Naive thymus-derived CD8-positive, alpha-beta T cell (primary cell): ENCODE data around the gene PITX1. TPM values are rescaled to one million over a fixed set of nuclear protein-coding genes. Genes with fewer than 3 reads are reported as not detected.

Experiments
- ATAC-seq, 2 donors: fragments of 150-1000 bp; cut with Tn5 transposase in 1 of 2; sonication (Bioruptor Pico), chemical (Tn5 transposase) in 1 of 2; 1 replicate in 1 of 2; 2 replicates in 1 of 2; pipeline ENCODE4 v1.10.0; 2021; ENCODE audit warnings: mild to moderate bottlenecking in 2 of 2, moderate library complexity in 2 of 2
- POLR2A ChIA-PET: fragments of 350-600 bp; sonication (Branson Sonifier 250); formaldehyde crosslinking; loops from one replicate; lab custom pipeline; 2021; ENCODE audit warnings: antibody characterized with exemption; lab: Charles Lee
- DNase-seq, 10 donors: peaks; one replicate each; pipeline versions ENCODE4 v3.0.0 to v3.0.0-alpha.2; 2020 to 2022
- H3K27ac Mint-ChIP-seq, 10 donors: one replicate each; pipeline ENCODE4 v1.8.0; 2020 to 2022; ENCODE audit warnings: mild to moderate bottlenecking in 10 of 10, mixed read lengths in 10 of 10, moderate library complexity in 4 of 10, inconsistent platforms in 1 of 10
- H3K27me3 Mint-ChIP-seq, 5 donors: one replicate each; pipeline ENCODE4 v1.8.0; 2021 to 2022; ENCODE audit warnings: mixed read lengths in 5 of 5
- H3K36me3 Mint-ChIP-seq, 3 donors: one replicate each; pipeline ENCODE4 v1.8.0; 2020 to 2022; ENCODE audit warnings: mixed read lengths in 3 of 3, mild to moderate bottlenecking in 2 of 3, inconsistent platforms in 1 of 3
- H3K4me1 Mint-ChIP-seq, 4 donors: one replicate each; pipeline ENCODE4 v1.8.0; 2021 to 2022; ENCODE audit warnings: mixed read lengths in 4 of 4
- H3K4me3 Mint-ChIP-seq, 10 donors: one replicate each; pipeline ENCODE4 v1.8.0; 2020 to 2022; ENCODE audit warnings: mild to moderate bottlenecking in 10 of 10, mixed read lengths in 10 of 10, moderate library complexity in 6 of 10, inconsistent platforms in 1 of 10
- H3K9me3 Mint-ChIP-seq, 9 donors: one replicate each; pipeline ENCODE4 v1.8.0; 2020 to 2022; ENCODE audit warnings: mixed read lengths in 9 of 9, mild to moderate bottlenecking in 3 of 9, inconsistent platforms in 1 of 9, moderate library complexity in 1 of 9
- polyA plus RNA-seq, 3 donors: library from polyadenylated mRNA; unstranded; fragments of 300-500 nt; fragmentation: Illumina TruSeq; gene quantifications; one replicate each; pipeline ENCODE4 v1.2.3, GENCODE V29; 2021
- total RNA-seq, 8 experiments: library from RNA in 2 of 8; stranded (reverse) in 2 of 8; gene quantifications; one replicate each; pipeline ENCODE4 v1.2.3 and lab custom pipeline; 2021 to 2026

The PITX1 gene
- total and polyA plus RNA-seq, 5 experiments from 2014 or later, result not detected

GRCh38 chr5:135058331-135058732 lies 24.3 kb upstream of the PITX1 start:
- H3K36me3 Mint-ChIP-seq, result no peaks in the 10 kb centered on the region
- no peak overlapping the region for H3K27ac Mint-ChIP-seq
- H3K4me1 Mint-ChIP-seq, result peaks cover 0 to 11% (median 3%) of the 10 kb centered on the region in 4 donors
- no peaks in the 10 kb centered on the region for H3K9me3 Mint-ChIP-seq
- H3K27me3 Mint-ChIP-seq, result peaks cover 11 to 63% (median 13%) of the 10 kb centered on the region in 5 donors
- H3K4me3 Mint-ChIP-seq, result no peak overlapping the region
- no peak for ATAC-seq
- POLR2A ChIA-PET, result no interaction called here
- DNase-seq, result no peak

DNA sequence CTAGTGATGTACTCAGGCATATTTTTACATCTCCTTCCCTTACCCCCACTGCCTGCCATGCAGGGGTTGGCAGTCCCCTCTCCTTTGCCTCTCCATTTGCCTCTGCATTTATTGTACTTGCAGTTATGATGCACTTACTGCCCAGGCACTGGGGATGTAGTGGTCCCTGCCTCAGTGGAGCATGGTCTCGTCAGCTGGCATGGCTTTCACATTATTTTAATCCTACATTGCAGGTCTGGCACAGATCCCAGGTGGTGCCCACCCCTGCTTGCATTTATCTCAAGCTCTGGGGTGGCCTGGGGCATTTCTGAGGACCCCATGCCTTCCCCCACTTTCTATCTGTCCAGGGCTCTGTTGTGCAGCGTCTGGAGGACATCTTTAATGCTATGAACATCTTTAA lies 23.2 kb upstream of the PITX1 start:
- Mint-ChIP-seq H3K27me3 (peaks cover 14 to 74% (median 23%) of the 10 kb centered on the region in 5 donors), H3K4me3 (no peak overlapping the region), H3K9me3 (no peaks in the 10 kb centered on the region), H3K4me1 (peaks cover 0 to 21% (median 5%) of the 10 kb centered on the region in 4 donors), H3K36me3 (no peaks in the 10 kb centered on the region), H3K27ac (no peak overlapping the region)
- no peak for DNase-seq
- no peak for ATAC-seq
- POLR2A ChIA-PET, result no interaction called here

- peaks cover 0 to 26% (median 5%) of the 10 kb centered on the region in 4 donors for H3K4me1 Mint-ChIP-seq
- POLR2A ChIA-PET, result no interaction called here
- no peak overlapping the region for H3K27ac Mint-ChIP-seq
- ATAC-seq (no peak), DNase-seq (no peak)
- no peaks in the 10 kb centered on the region for H3K36me3 Mint-ChIP-seq
- no peaks in the 10 kb centered on the region for H3K9me3 Mint-ChIP-seq
- no peak overlapping the region for H3K4me3 Mint-ChIP-seq
- peaks cover 17 to 80% (median 30%) of the 10 kb centered on the region in 5 donors for H3K27me3 Mint-ChIP-seq
Measured at GRCh38 chr5:135056316-135057030, 22.4 kb upstream of the PITX1 start.

DNA sequence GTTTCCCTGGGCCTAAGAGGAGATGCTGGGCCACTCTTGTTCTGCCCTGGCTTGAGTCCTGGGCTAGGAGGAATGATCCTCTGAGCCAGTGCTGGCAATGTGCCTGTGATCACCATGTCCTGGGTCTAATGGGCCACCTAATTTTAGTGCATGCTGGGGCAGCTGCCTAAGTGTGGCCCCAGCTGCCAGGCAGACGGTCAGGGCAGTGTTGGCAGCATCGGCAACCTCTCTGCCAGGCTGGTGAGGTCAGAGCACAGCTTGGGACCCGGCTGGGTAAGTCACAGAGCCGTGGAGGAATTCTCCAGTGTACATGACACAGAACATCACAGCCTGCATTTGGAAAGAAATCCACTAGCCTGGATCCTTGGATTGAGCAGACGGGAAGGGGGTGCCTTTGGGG lies 21.4 kb upstream of the PITX1 start:
- DNase-seq (no peak), ATAC-seq (no peak)
- Mint-ChIP-seq H3K4me1 (peaks cover 2 to 26% (median 7%) of the 10 kb centered on the region in 4 donors), H3K27me3 (peaks cover 25 to 81% (median 40%) of the 10 kb centered on the region in 5 donors), H3K27ac (no peak overlapping the region), H3K9me3 (no peaks in the 10 kb centered on the region), H3K4me3 (no peak overlapping the region), H3K36me3 (no peaks in the 10 kb centered on the region)
- POLR2A ChIA-PET, result no interaction called here

- H3K27me3 Mint-ChIP-seq, result peaks cover 30 to 89% (median 46%) of the 10 kb centered on the region in 5 donors
- POLR2A ChIA-PET, result no interaction called here
Measured at GRCh38 chr5:135054546-135054945, 20.5 kb upstream of the PITX1 start.

DNA sequence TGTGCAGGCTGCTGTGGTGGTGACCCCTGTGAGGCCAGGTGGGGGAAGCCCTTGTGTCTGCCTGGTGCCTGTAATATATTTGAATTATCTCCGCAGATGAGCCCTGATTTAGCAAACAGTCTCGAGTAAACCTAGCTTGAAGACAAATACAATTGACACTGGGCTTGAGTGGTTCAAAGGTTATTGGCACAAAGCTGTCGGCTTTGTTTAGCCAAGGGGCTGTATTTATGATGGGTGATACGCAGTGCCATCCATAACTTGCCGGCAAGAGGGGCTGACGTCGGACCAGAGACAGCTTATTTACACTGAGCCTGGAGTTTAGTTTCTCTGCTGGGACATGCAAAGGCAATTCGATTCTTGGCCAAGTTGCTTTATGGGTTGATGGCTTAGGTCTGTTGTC lies 20.0 kb upstream of the PITX1 start:
- H3K4me3 Mint-ChIP-seq, result no peak overlapping the region
- H3K27me3 Mint-ChIP-seq, result peaks cover 31 to 94% (median 48%) of the 10 kb centered on the region in 5 donors
- no peaks in the 10 kb centered on the region for H3K9me3 Mint-ChIP-seq
- ATAC-seq, result no peak
- DNase-seq, result no peak
- POLR2A ChIA-PET, result no interaction called here
- H3K4me1 Mint-ChIP-seq, result peaks cover 4 to 30% (median 7%) of the 10 kb centered on the region in 4 donors
- H3K36me3 Mint-ChIP-seq, result no peaks in the 10 kb centered on the region
- H3K27ac Mint-ChIP-seq, result no peak overlapping the region

More at GRCh38 chr5:135054546-135054945, 20.5 kb upstream of the PITX1 start:
- no peaks in the 10 kb centered on the region for H3K9me3 Mint-ChIP-seq
- H3K27ac Mint-ChIP-seq, result no peak overlapping the region
- peaks cover 4 to 29% (median 7%) of the 10 kb centered on the region in 4 donors for H3K4me1 Mint-ChIP-seq
- no peaks in the 10 kb centered on the region for H3K36me3 Mint-ChIP-seq
- no peak for ATAC-seq
- no peak for DNase-seq
- H3K4me3 Mint-ChIP-seq, result no peak overlapping the region

DNA sequence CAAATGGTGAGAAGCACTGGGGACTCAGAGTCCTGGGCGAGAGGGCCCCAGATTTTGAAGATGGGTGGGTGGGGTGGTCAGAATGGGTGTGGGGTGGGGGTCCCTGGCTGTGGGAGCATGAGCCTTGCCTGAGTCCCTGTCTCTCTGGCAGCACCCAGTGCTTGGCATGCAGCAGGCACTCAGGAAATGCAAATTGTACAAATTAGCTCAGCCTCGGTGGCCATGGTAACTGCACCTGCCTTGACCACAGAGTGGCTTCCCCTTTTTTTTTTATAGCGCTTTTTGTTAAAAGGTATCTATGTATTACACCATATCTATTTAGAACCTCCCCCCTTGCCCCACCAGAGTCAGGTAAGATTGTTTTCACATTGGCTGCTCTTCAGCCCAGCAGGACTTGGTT lies 19.2 kb upstream of the PITX1 start:
- DNase-seq (peak in 1 of 10 donors; percentile 20), ATAC-seq (peak; percentile 37 to 40)
- H3K4me1 Mint-ChIP-seq, result peaks cover 4 to 30% (median 7%) of the 10 kb centered on the region in 4 donors
- no peak overlapping the region for H3K27ac Mint-ChIP-seq
- no peaks in the 10 kb centered on the region for H3K36me3 Mint-ChIP-seq
- no peaks in the 10 kb centered on the region for H3K9me3 Mint-ChIP-seq
- POLR2A ChIA-PET, result no interaction called here
- peaks cover 31 to 94% (median 50%) of the 10 kb centered on the region in 5 donors for H3K27me3 Mint-ChIP-seq
- peak overlapping the region in 1 of 10 donors; percentile 47 for H3K4me3 Mint-ChIP-seq

GRCh38 chr5:135052511-135053145 lies 18.6 kb upstream of the PITX1 start:
- no peak for ATAC-seq
- Mint-ChIP-seq H3K27me3 (peaks cover 32 to 94% (median 53%) of the 10 kb centered on the region in 5 donors), H3K36me3 (no peaks in the 10 kb centered on the region), H3K27ac (no peak overlapping the region), H3K4me1 (peaks cover 4 to 30% (median 7%) of the 10 kb centered on the region in 4 donors), H3K4me3 (no peak overlapping the region), H3K9me3 (no peaks in the 10 kb centered on the region)
- DNase-seq, result no peak
- POLR2A ChIA-PET, result no interaction called here

GRCh38 chr5:135051872-135052271 lies 17.8 kb upstream of the PITX1 start:
- no peaks in the 10 kb centered on the region for H3K36me3 Mint-ChIP-seq
- POLR2A ChIA-PET, result no interaction called here
- H3K27me3 Mint-ChIP-seq, result peaks cover 35 to 95% (median 60%) of the 10 kb centered on the region in 5 donors

DNA sequence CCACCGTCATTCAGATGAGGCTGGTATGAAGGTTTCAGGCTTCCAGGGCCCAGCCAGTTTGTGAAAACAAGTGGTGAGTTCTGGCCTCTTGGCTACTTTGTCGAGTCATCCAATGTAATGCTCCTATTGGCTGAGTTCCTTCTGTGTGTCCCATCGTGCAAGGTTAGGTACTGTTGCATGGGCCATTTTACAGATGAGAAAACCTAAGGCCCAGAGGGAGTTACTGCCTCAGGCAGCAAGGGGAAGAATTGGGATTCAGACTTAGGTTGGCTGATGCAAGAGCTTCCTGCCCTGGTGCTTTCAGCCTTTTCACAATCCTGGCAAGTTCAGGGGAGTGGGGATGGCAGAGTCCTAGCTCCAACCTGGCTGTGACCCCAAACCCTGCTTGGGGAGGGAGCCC lies 17.4 kb upstream of the PITX1 start:
- H3K9me3 Mint-ChIP-seq, result no peaks in the 10 kb centered on the region
- DNase-seq, result no peak
- no peaks in the 10 kb centered on the region for H3K36me3 Mint-ChIP-seq
- peaks cover 35 to 95% (median 62%) of the 10 kb centered on the region in 5 donors for H3K27me3 Mint-ChIP-seq
- no peak overlapping the region for H3K27ac Mint-ChIP-seq
- ATAC-seq, result no peak
- POLR2A ChIA-PET, result no interaction called here
- no peak overlapping the region for H3K4me3 Mint-ChIP-seq
- peaks cover 4 to 30% (median 7%) of the 10 kb centered on the region in 4 donors for H3K4me1 Mint-ChIP-seq

More at GRCh38 chr5:135051872-135052271, 17.8 kb upstream of the PITX1 start:
- peaks cover 4 to 30% (median 7%) of the 10 kb centered on the region in 4 donors for H3K4me1 Mint-ChIP-seq
- DNase-seq (no peak), ATAC-seq (no peak)
- H3K27ac Mint-ChIP-seq, result no peak overlapping the region
- H3K9me3 Mint-ChIP-seq, result no peaks in the 10 kb centered on the region
- H3K4me3 Mint-ChIP-seq, result no peak overlapping the region

DNA sequence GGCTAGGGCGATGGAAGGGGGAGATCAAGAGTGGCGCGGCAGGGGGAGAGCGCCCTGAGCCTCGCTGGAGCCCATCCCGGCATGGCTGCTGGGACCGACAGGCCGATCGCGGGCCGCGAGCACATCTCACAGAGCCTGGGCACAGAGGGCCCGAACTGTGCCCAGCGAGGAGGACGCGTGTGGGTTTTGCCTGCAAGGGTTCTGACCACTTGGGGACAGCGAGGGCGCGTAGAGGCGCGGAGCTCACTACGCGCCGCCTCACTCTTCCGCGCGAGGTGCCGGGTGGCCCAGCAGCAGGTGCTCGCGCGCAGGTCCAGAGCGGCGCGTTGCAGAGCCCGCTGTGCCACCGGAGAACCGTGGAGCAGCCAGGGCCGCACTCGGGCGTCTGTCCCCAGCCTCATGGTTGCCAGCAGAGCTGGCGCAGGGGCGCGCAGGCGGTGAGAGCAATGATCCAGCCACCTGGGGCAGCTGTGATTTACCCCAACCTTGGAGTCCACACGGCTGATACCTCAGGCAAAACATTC lies 16.3 kb upstream of the PITX1 start:
- DNase-seq (no peak), ATAC-seq (no peak)
- H3K4me3 Mint-ChIP-seq, result no peak overlapping the region
- H3K36me3 Mint-ChIP-seq, result no peaks in the 10 kb centered on the region
- peaks cover 34 to 95% (median 59%) of the 10 kb centered on the region in 5 donors for H3K27me3 Mint-ChIP-seq
- POLR2A ChIA-PET, result no interaction called here
- no peaks in the 10 kb centered on the region for H3K9me3 Mint-ChIP-seq
- H3K27ac Mint-ChIP-seq, result no peak overlapping the region
- H3K4me1 Mint-ChIP-seq, result peaks cover 4 to 30% (median 7%) of the 10 kb centered on the region in 4 donors

DNA sequence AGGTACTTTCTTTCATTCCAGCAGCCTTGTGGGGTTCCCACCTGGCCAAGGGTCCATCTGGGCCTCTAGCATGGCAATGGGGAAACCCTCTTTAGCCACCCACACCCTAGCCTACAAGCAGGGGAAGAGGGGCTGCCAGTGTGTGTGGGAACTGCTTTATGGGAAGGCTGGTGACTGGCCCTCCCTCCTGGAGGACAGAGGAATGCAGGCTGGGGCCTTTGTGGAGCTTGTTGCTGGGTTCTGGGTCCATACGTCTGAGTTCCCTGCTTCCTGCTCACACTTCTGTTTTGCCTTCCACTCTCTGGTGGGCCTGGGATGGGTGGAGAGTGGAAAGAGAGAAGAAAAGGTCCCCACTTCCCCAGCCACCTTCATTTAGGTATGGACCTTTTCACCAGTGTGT lies 14.9 kb upstream of the PITX1 start:
- H3K36me3 Mint-ChIP-seq, result no peaks in the 10 kb centered on the region
- POLR2A ChIA-PET, result no interaction called here
- peak overlapping the region in 1 of 10 donors; percentile 46 for H3K27ac Mint-ChIP-seq
- H3K4me1 Mint-ChIP-seq, result peaks cover 4 to 25% (median 6%) of the 10 kb centered on the region in 4 donors
- ATAC-seq (no peak), DNase-seq (no peak)
- H3K4me3 Mint-ChIP-seq, result no peak overlapping the region
- H3K9me3 Mint-ChIP-seq, result no peaks in the 10 kb centered on the region
- peaks cover 33 to 99% (median 66%) of the 10 kb centered on the region in 5 donors for H3K27me3 Mint-ChIP-seq

DNA sequence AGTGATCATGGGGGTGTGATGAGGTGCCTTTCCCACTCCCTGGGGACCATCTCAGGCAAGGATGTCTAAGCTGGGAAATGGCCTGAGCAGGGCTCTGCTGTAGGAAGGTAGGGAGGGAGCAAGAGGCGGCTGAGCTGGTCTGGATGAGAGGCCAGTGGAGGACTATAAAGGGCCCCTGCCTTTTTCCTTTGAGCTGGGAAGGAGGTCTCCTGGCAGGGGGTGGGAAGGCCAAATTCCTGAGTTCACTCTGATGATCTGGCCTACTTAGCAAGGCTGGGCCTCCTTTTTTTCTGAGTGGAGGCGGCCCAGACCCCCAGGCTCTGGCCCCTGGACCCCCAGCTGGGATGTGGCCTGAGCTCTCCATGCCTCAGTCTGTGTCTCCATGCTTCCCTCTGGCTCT lies 14.3 kb upstream of the PITX1 start:
- Mint-ChIP-seq H3K27ac (no peak overlapping the region), H3K36me3 (no peaks in the 10 kb centered on the region), H3K4me3 (no peak overlapping the region), H3K27me3 (peaks cover 37 to 99% (median 72%) of the 10 kb centered on the region in 5 donors), H3K4me1 (peaks cover under 1 to 18% (median 5%) of the 10 kb centered on the region in 4 donors), H3K9me3 (no peaks in the 10 kb centered on the region)
- ATAC-seq (no peak), DNase-seq (no peak)
- POLR2A ChIA-PET, result no interaction called here
